H9 (cell line): ENCODE data around the gene WFDC5. TPM values are rescaled to one million over a fixed set of nuclear protein-coding genes. Genes with fewer than 3 reads are reported as not detected.

Source experiments
- DNase-seq: peaks from one replicate; pipeline ENCODE4 v3.0.0-alpha.2; 2017
- H2AFZ ChIP-seq: one replicate; pipeline ENCODE4 v1.6.1; 2013; ENCODE audit warnings: mild to moderate bottlenecking, low read length, control low read depth, moderate library complexity
- H2AK5ac ChIP-seq: 2 replicates; pipeline ENCODE4 v1.6.1; 2013; ENCODE audit warnings: low read length, control low read depth, mixed read lengths; ENCODE audit not compliant: insufficient read length
- H2BK120ac ChIP-seq: one replicate; pipeline ENCODE4 v1.6.1; 2013; ENCODE audit warnings: low read depth, mild to moderate bottlenecking, low read length, control low read depth, inconsistent platforms; ENCODE audit not compliant: poor library complexity, severe bottlenecking
- H2BK12ac ChIP-seq: 2 replicates; pipeline ENCODE4 v1.6.1; 2013; ENCODE audit warnings: low read length, control low read depth, mixed read lengths, low read depth; ENCODE audit not compliant: insufficient read length
- H2BK15ac ChIP-seq: 2 replicates; pipeline ENCODE4 v1.6.1; 2013; ENCODE audit warnings: low read depth, low read length, control low read depth
- H2BK20ac ChIP-seq: one replicate; pipeline ENCODE4 v1.6.1; 2013; ENCODE audit warnings: low read depth, mild to moderate bottlenecking, low read length, control low read depth, inconsistent platforms; ENCODE audit not compliant: poor library complexity, severe bottlenecking
- H2BK5ac ChIP-seq: 2 replicates; pipeline ENCODE4 v1.6.1; 2013; ENCODE audit warnings: low read length, control low read depth, mixed read lengths; ENCODE audit not compliant: insufficient read length
- H3K14ac ChIP-seq: 2 replicates; pipeline ENCODE4 v1.6.1; 2013; ENCODE audit warnings: low read length, control low read depth; ENCODE audit not compliant: insufficient read depth
- H3K18ac ChIP-seq: 2 replicates; pipeline ENCODE4 v1.6.1; 2013; ENCODE audit warnings: low read depth, mild to moderate bottlenecking, mixed read lengths, low read length, control low read depth; ENCODE audit not compliant: insufficient read length
- H3K23ac ChIP-seq: 2 replicates; pipeline ENCODE4 v1.6.1; 2013; ENCODE audit warnings: low read length, control low read depth, mixed read lengths, low read depth; ENCODE audit not compliant: insufficient read length
- H3K23me2 ChIP-seq: 2 replicates; pipeline ENCODE4 v1.6.1; 2013; ENCODE audit warnings: low read depth, mild to moderate bottlenecking, mixed read lengths, low read length, control low read depth; ENCODE audit not compliant: insufficient read length, poor library complexity, severe bottlenecking
- H3K27ac ChIP-seq: 2 replicates; pipeline ENCODE4 v1.5.1; 2013; ENCODE audit warnings: low read length, control low read depth, mixed read lengths, low read depth; ENCODE audit not compliant: insufficient read length
- H3K27me3 ChIP-seq: 2 replicates; pipeline ENCODE4 v1.6.1; 2013; ENCODE audit warnings: low read length, control low read depth, inconsistent platforms; ENCODE audit not compliant: insufficient read depth
- H3K4ac ChIP-seq: 2 replicates; pipeline ENCODE4 v1.6.1; 2013; ENCODE audit warnings: low read depth, mild to moderate bottlenecking, control low read depth, inconsistent platforms, low read length, moderate library complexity
- H3K4me1 ChIP-seq: 2 replicates; pipeline ENCODE4 v1.6.1; 2013; ENCODE audit warnings: low read length, control low read depth, inconsistent platforms; ENCODE audit not compliant: insufficient read depth
- H3K4me2 ChIP-seq: 2 replicates; pipeline ENCODE4 v1.6.1; 2013; ENCODE audit warnings: low read length, control low read depth, mixed read lengths; ENCODE audit not compliant: insufficient read length, insufficient read depth
- H3K56ac ChIP-seq: 2 replicates; pipeline ENCODE4 v1.6.1; 2013; ENCODE audit warnings: low read depth, mild to moderate bottlenecking, mixed read lengths, low read length, control low read depth; ENCODE audit not compliant: insufficient read length
- H3K79me1 ChIP-seq: 2 replicates; pipeline ENCODE4 v1.6.1; 2013; ENCODE audit warnings: low read depth, mild to moderate bottlenecking, moderate library complexity, low read length, control low read depth, inconsistent platforms; ENCODE audit not compliant: insufficient read depth, poor library complexity, severe bottlenecking
- H3K79me2 ChIP-seq: 2 replicates; pipeline ENCODE4 v1.6.1; 2013; ENCODE audit warnings: low read length, control low read depth, inconsistent platforms; ENCODE audit not compliant: insufficient read depth
- H3K9ac ChIP-seq: 2 replicates; pipeline ENCODE4 v1.6.1; 2013; ENCODE audit warnings: low read length, control low read depth, mixed read lengths; ENCODE audit not compliant: insufficient read length; ENCODE audit errors: extremely low read depth
- H3K9me3 ChIP-seq: one replicate; pipeline ENCODE4 v1.6.1; 2013; ENCODE audit warnings: low read depth, low read length, inconsistent platforms; ENCODE audit not compliant: control insufficient read depth
- H3T11ph ChIP-seq: one replicate; pipeline ENCODE4 v1.6.1; 2013; ENCODE audit warnings: mild to moderate bottlenecking, low read length, control low read depth, inconsistent platforms
- H4K20me1 ChIP-seq: one replicate; pipeline ENCODE4 v1.6.1; 2013; ENCODE audit not compliant: control insufficient read depth, insufficient read length, insufficient read depth
- H4K5ac ChIP-seq: 2 replicates; pipeline ENCODE4 v1.6.1; 2013; ENCODE audit warnings: low read depth, mild to moderate bottlenecking, mixed read lengths, low read length, control low read depth; ENCODE audit not compliant: insufficient read length
- H4K8ac ChIP-seq: replicated peaks from 2 replicates; pipeline ENCODE4 v1.6.1; 2013; ENCODE audit warnings: low read length, control low read depth, mixed read lengths, low read depth; ENCODE audit not compliant: insufficient read length
- H4K91ac ChIP-seq: 2 replicates; pipeline ENCODE4 v1.6.1; 2013; ENCODE audit warnings: low read depth, mild to moderate bottlenecking, moderate library complexity, mixed read lengths, low read length, control low read depth; ENCODE audit not compliant: insufficient read length
- H3K27ac Mint-ChIP-seq, 3 experiments: 2 replicates in 2 of 3; 3 replicates in 1 of 3; pipeline ENCODE4 v1.8.0; 2020 to 2021; ENCODE audit warnings: mixed read lengths in 3 of 3, mild to moderate bottlenecking in 1 of 3, moderate library complexity in 1 of 3
- H3K27me3 Mint-ChIP-seq: 2 replicates; pipeline ENCODE4 v1.8.0; 2021; ENCODE audit warnings: low read depth, mild to moderate bottlenecking, moderate library complexity, mixed read lengths
- H3K36me3 Mint-ChIP-seq, 3 experiments: 2 replicates in 2 of 3; 3 replicates in 1 of 3; pipeline ENCODE4 v1.8.0; 2020 to 2021; ENCODE audit warnings: low read depth in 3 of 3, mixed read lengths in 3 of 3; ENCODE audit not compliant: insufficient read depth in 1 of 3
- H3K4me1 Mint-ChIP-seq, 2 experiments: 2 replicates each; pipeline ENCODE4 v1.8.0; 2020; ENCODE audit warnings: mixed read lengths in 2 of 2
- H3K4me3 Mint-ChIP-seq, 2 experiments: 2 replicates in 1 of 2; 3 replicates in 1 of 2; pipeline ENCODE4 v1.8.0; 2020 to 2021; ENCODE audit warnings: mild to moderate bottlenecking in 2 of 2, mixed read lengths in 2 of 2, moderate library complexity in 1 of 2
- H3K9me3 Mint-ChIP-seq, 2 experiments: 2 replicates in 1 of 2; 3 replicates in 1 of 2; pipeline ENCODE4 v1.8.0; 2020; ENCODE audit warnings: mild to moderate bottlenecking in 2 of 2, mixed read lengths in 2 of 2, moderate library complexity in 1 of 2
- WGBS: extraction: QIAGEN DNeasy Blood & Tissue Kit; methylation state at CpG from one replicate; pipeline ENCODE4 v1.1.7; 2013; ENCODE audit warnings: missing lambda C conversion rate, low lambda C conversion rate, mixed read lengths; ENCODE audit not compliant: insufficient read length; ENCODE audit errors: extremely low coverage; 5-methylcytosine and 5-hydroxymethylcytosine counted together
- total RNA-seq: library from RNA; stranded (reverse); gene quantifications from 2 replicates; pipeline ENCODE4 v1.2.1, GENCODE V29; 2021
- TF ChIP-seq, protein P1 (sequence below): fragments of 200-600 bp; sonication (generic); conservative IDR thresholded peaks from 3 replicates; pipeline ENCODE4 v1.8.0; 2021; ENCODE audit warnings: antibody characterized with exemption, mild to moderate bottlenecking

The WFDC5 gene
- total RNA-seq, 1 experiment from 2014 or later = not detected

DNA sequence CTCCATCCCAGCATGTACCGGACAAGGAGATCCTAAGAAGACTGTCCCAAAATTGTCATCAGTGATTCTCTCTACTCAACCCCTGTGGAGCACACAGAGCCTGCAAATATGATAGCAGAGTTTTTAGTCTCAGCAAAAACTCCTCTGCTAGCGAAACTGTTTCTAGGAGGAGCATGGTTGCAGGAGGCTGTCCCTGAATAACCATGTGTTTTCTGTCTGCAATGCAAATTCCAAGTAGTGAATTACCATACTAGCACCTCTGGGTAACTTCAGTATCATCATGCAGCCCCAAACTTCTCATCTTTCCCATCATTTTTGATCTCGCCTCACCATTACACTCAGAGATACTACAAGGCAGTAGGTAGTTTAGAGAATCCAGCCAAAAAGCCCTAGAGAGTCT, 34.1 kb upstream of the WFDC5 start:
- no peaks in the 10 kb centered on the region for H3K9me3 Mint-ChIP-seq
- H4K20me1 ChIP-seq = no peaks in the 10 kb centered on the region
- no peak overlapping the region for H3K27ac ChIP-seq
- no peak overlapping the region for H2BK120ac ChIP-seq
- H3K23ac ChIP-seq = no peak overlapping the region
- H2BK15ac ChIP-seq = no peak overlapping the region
- no peak overlapping the region for H2BK5ac ChIP-seq
- no peak overlapping the region for H4K8ac ChIP-seq
- H2AFZ ChIP-seq = no peak overlapping the region
- H3K27me3 Mint-ChIP-seq = peaks cover 45% of the 10 kb centered on the region
- no peak overlapping the region for H4K91ac ChIP-seq
- TF ChIP-seq, protein P1, sequence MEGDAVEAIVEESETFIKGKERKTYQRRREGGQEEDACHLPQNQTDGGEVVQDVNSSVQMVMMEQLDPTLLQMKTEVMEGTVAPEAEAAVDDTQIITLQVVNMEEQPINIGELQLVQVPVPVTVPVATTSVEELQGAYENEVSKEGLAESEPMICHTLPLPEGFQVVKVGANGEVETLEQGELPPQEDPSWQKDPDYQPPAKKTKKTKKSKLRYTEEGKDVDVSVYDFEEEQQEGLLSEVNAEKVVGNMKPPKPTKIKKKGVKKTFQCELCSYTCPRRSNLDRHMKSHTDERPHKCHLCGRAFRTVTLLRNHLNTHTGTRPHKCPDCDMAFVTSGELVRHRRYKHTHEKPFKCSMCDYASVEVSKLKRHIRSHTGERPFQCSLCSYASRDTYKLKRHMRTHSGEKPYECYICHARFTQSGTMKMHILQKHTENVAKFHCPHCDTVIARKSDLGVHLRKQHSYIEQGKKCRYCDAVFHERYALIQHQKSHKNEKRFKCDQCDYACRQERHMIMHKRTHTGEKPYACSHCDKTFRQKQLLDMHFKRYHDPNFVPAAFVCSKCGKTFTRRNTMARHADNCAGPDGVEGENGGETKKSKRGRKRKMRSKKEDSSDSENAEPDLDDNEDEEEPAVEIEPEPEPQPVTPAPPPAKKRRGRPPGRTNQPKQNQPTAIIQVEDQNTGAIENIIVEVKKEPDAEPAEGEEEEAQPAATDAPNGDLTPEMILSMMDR = no peak
- no peaks in the 10 kb centered on the region for H3K9me3 ChIP-seq
- no peak overlapping the region for H3K4me3 Mint-ChIP-seq
- no peak overlapping the region for H2AK5ac ChIP-seq
- H3K4ac ChIP-seq = no peak overlapping the region
- H3K4me1 Mint-ChIP-seq = no peaks in the 10 kb centered on the region
- no peaks in the 10 kb centered on the region; a peak in 1 of 7 replicates for H3K36me3 Mint-ChIP-seq
- no peak overlapping the region for H2BK20ac ChIP-seq
- no peak overlapping the region for H3K4me2 ChIP-seq
- H3K27ac Mint-ChIP-seq = no peak overlapping the region
- H3K4me1 ChIP-seq = no peaks in the 10 kb centered on the region
- H3K27me3 ChIP-seq = no peaks in the 10 kb centered on the region
- no peaks in the 10 kb centered on the region for H3K23me2 ChIP-seq
- no peak overlapping the region for H3K56ac ChIP-seq
- H3K79me2 ChIP-seq = no peaks in the 10 kb centered on the region
- H3K18ac ChIP-seq = no peak overlapping the region
- WGBS = no CpG with 5 or more reads among the region's 3 CpGs
- H2BK12ac ChIP-seq = no peak overlapping the region
- no peak overlapping the region for H4K5ac ChIP-seq
- no peak overlapping the region for H3T11ph ChIP-seq
- H3K79me1 ChIP-seq = no peaks in the 10 kb centered on the region
- H3K9ac ChIP-seq = no peak overlapping the region
- no peak overlapping the region for H3K14ac ChIP-seq
- DNase-seq = no peak
